Mammary epithelial cell (primary cell): Measurements from ENCODE around the gene ATG7.

Experiments used
- CTCF ChIP-seq, 2 donors: IDR thresholded peaks in 1 of 2; conservative IDR thresholded peaks in 1 of 2; 2 replicates each; pipeline ENCODE4 v1.5.1; 2011 to 2012; ENCODE audit warnings: inconsistent platforms in 2 of 2, low read length in 2 of 2, mild to moderate bottlenecking in 2 of 2, control low read depth in 1 of 2, low read depth in 1 of 2; ENCODE audit not compliant: insufficient read depth in 1 of 2; ENCODE audit errors: extremely low read depth in 1 of 2
- EZH2 ChIP-seq: IDR thresholded peaks from 2 replicates; pipeline ENCODE4 v1.6.1; 2012; ENCODE audit warnings: low read length, inconsistent platforms, borderline replicate concordance

- TF ChIP-seq CTCF (conservative IDR thresholded peaks at IDR 0.05 in 1 of 2, IDR thresholded peaks at IDR 0.05 in 1 of 2; ENCODE audit: extremely low read depth in 1 of 2, insufficient read depth in 1 of 2, low read depth in 1 of 2, low read length in 2 of 2), result no peak
- TF ChIP-seq EZH2, result no peak
Observed at GRCh38 chr3:11591002-11591355, 318.8 kb downstream of the ATG7 start.
